Right cardiac atrium (tissue), 5 donors: ENCODE measurements around the gene SIX2. TPM values are rescaled to one million over a fixed set of nuclear protein-coding genes. Genes with fewer than 3 reads are reported as not detected.

Experiments used
- ATAC-seq, 2 donors: fragments of 200-7000 bp; cut with Tn5 transposase; one replicate each; pipeline versions ENCODE4 v1.8.0 to v1.9.1; 2020; ENCODE audit warnings: moderate library complexity in 2 of 2, mild to moderate bottlenecking in 1 of 2
- DNase-seq, 3 donors: peaks; one replicate each; pipeline ENCODE4 v3.0.0-alpha.2; 2020
- H3K27ac ChIP-seq: one replicate; pipeline ENCODE4 v1.5.1; 2013; ENCODE audit warnings: mild to moderate bottlenecking, low read length, control low read depth, moderate library complexity
- H3K27me3 ChIP-seq: one replicate; pipeline ENCODE4 v1.6.1; 2013; ENCODE audit not compliant: control insufficient read depth, insufficient read depth
- H3K4me1 ChIP-seq: one replicate; pipeline ENCODE4 v1.6.1; 2013; ENCODE audit warnings: low read length; ENCODE audit not compliant: control insufficient read depth, insufficient read depth
- H3K4me3 ChIP-seq: one replicate; pipeline ENCODE4 v1.5.1; 2013; ENCODE audit warnings: low read length, control low read depth
- H3K9me3 ChIP-seq: one replicate; pipeline ENCODE4 v1.6.1; 2013; ENCODE audit warnings: low read length; ENCODE audit not compliant: control insufficient read depth
- WGBS: extraction: QIAGEN DNeasy Blood & Tissue Kit; methylation state at CpG from one replicate; pipeline ENCODE4 v1.1.7; 2013; 5-methylcytosine and 5-hydroxymethylcytosine counted together
- intact Hi-C, 4 donors: fragments of 100-400 bp; cut with DNase I; formaldehyde crosslinking; loops; one replicate each; pipeline versions ENCODE4 v1.11.0 to v1.14.0; 2022 to 2023
- polyA plus RNA-seq: library from polyadenylated mRNA; stranded (reverse); fragments of 200-250 nt; gene quantifications from one replicate; pipeline ENCODE4 v1.2.3, GENCODE V29; 2013
- total RNA-seq, 4 donors: library from RNA; stranded (reverse); fragmentation: NEBNext Ultra II Directional; extraction: Animal tissue kit (Norgen Biotek cat#: 25700); gene quantifications; one replicate each; pipeline ENCODE4 v1.2.1, GENCODE V29; 2021
- donor health status: healthy with polysubstance abuse.
- donor health status: DM: no; HTN: yes; CAD: no.
- donor health status: DM: no; HTN: no; CAD: no.
- donor health status: DM: no; HTN: yes; CAD: no; lungs with severe emphysema.
- donor health status: DM: yes; HTN: yes; CAD: no.

Gene SIX2
- total and polyA plus RNA-seq, 5 donors = 0.31 to 0.77 (median 0.54) TPM

GRCh38 chr2:44975571-44976450, 33.4 kb downstream of the SIX2 start:
- H3K4me1 ChIP-seq = no peaks in the 10 kb centered on the region
- no peak for DNase-seq
- no peaks in the 10 kb centered on the region for H3K27me3 ChIP-seq
- no peak for ATAC-seq
- H3K9me3 ChIP-seq = no peaks in the 10 kb centered on the region
- intact Hi-C loops = no loop called here
- 67% methylated on average over 24 of the region's 24 CpGs for WGBS
- H3K27ac ChIP-seq = no peak overlapping the region
- no peak overlapping the region for H3K4me3 ChIP-seq

GRCh38 chr2:44974064-44974715, 35.1 kb downstream of the SIX2 start:
- Histone ChIP-seq H3K27ac (no peak overlapping the region), H3K4me3 (no peak overlapping the region), H3K27me3 (no peaks in the 10 kb centered on the region), H3K4me1 (no peaks in the 10 kb centered on the region), H3K9me3 (no peaks in the 10 kb centered on the region)
- intact Hi-C loops = no loop called here
- WGBS = 59% methylated on average over 6 of the region's 6 CpGs
- DNase-seq = no peak
- ATAC-seq = no peak

GRCh38 chr2:44972771-44973535, 36.3 kb downstream of the SIX2 start:
- ATAC-seq (no peak), DNase-seq (no peak)
- H3K9me3 ChIP-seq = no peaks in the 10 kb centered on the region
- H3K4me3 ChIP-seq = no peak overlapping the region
- intact Hi-C loops = no loop called here
- no peaks in the 10 kb centered on the region for H3K27me3 ChIP-seq
- H3K4me1 ChIP-seq = no peaks in the 10 kb centered on the region
- no peak overlapping the region for H3K27ac ChIP-seq
- WGBS = 23% methylated on average over 11 of the region's 11 CpGs

GRCh38 chr2:44970846-44971450, 38.3 kb downstream of the SIX2 start:
- no peak overlapping the region for H3K4me3 ChIP-seq
- DNase-seq = no peak
- H3K27ac ChIP-seq = no peak overlapping the region
- H3K4me1 ChIP-seq = no peaks in the 10 kb centered on the region
- H3K9me3 ChIP-seq = no peaks in the 10 kb centered on the region
- H3K27me3 ChIP-seq = no peaks in the 10 kb centered on the region
- intact Hi-C loops = no loop called here
- no peak for ATAC-seq
- WGBS = 67% methylated on average over 15 of the region's 15 CpGs

- WGBS = 84% methylated on average over 4 of the region's 4 CpGs
- no peaks in the 10 kb centered on the region for H3K27me3 ChIP-seq
- no peaks in the 10 kb centered on the region for H3K9me3 ChIP-seq
- H3K4me1 ChIP-seq = no peaks in the 10 kb centered on the region
- no peak overlapping the region for H3K4me3 ChIP-seq
- ATAC-seq = no peak
- H3K27ac ChIP-seq = no peak overlapping the region
- no peak for DNase-seq
- intact Hi-C loops = no loop called here
These were observed 39.3 kb downstream of the SIX2 start for GRCh38 chr2:44969936-44970335.

- no peak for ATAC-seq
- Histone ChIP-seq H3K27ac (no peak overlapping the region), H3K4me3 (no peak overlapping the region), H3K4me1 (no peaks in the 10 kb centered on the region), H3K27me3 (no peaks in the 10 kb centered on the region), H3K9me3 (no peaks in the 10 kb centered on the region)
- intact Hi-C loops = no loop called here
- DNase-seq = no peak
- 89% methylated on average over 5 of the region's 5 CpGs for WGBS
These were observed 41.4 kb downstream of the SIX2 start for GRCh38 chr2:44967727-44968432.

GRCh38 chr2:44967056-44967455, 42.2 kb downstream of the SIX2 start:
- H3K4me3 ChIP-seq = no peak overlapping the region
- 80% methylated on average over 6 of the region's 6 CpGs for WGBS
- no peaks in the 10 kb centered on the region for H3K4me1 ChIP-seq
- no peaks in the 10 kb centered on the region for H3K27me3 ChIP-seq
- no peak overlapping the region for H3K27ac ChIP-seq
- intact Hi-C loops = no loop called here
- DNase-seq = no peak
- no peaks in the 10 kb centered on the region for H3K9me3 ChIP-seq
- no peak for ATAC-seq

- Histone ChIP-seq H3K4me3 (no peak overlapping the region), H3K27ac (no peak overlapping the region), H3K4me1 (no peaks in the 10 kb centered on the region), H3K9me3 (no peaks in the 10 kb centered on the region), H3K27me3 (no peaks in the 10 kb centered on the region)
- DNase-seq (no peak), ATAC-seq (no peak)
- WGBS = 94% methylated on average over 2 of the region's 2 CpGs
- intact Hi-C loops = no loop called here
These were observed 43.6 kb downstream of the SIX2 start for GRCh38 chr2:44965684-44966083.

GRCh38 chr2:44964752-44965236, 44.5 kb downstream of the SIX2 start:
- H3K4me1 ChIP-seq = no peaks in the 10 kb centered on the region
- no peaks in the 10 kb centered on the region for H3K9me3 ChIP-seq
- H3K27me3 ChIP-seq = no peaks in the 10 kb centered on the region
- intact Hi-C loops = no loop called here
- DNase-seq = no peak
- no peak overlapping the region for H3K27ac ChIP-seq
- 16% methylated on average over 16 of the region's 16 CpGs for WGBS
- ATAC-seq = peak in 1 of 2 donors; percentile 11
- no peak overlapping the region for H3K4me3 ChIP-seq

GRCh38 chr2:44962176-44962695, 47.0 kb downstream of the SIX2 start:
- WGBS = 82% methylated on average over 5 of the region's 5 CpGs
- no peaks in the 10 kb centered on the region for H3K4me1 ChIP-seq
- no peaks in the 10 kb centered on the region for H3K27me3 ChIP-seq
- DNase-seq (no peak), ATAC-seq (no peak)
- intact Hi-C loops = no loop called here
- H3K4me3 ChIP-seq = no peak overlapping the region
- no peak overlapping the region for H3K27ac ChIP-seq
- H3K9me3 ChIP-seq = no peaks in the 10 kb centered on the region
